Testis (tissue), 3 donors: ENCODE measurements around the gene ACBD4. TPM values are rescaled to one million over a fixed set of nuclear protein-coding genes. Genes with fewer than 3 reads are reported as not detected.

Source experiments
- DNase-seq: peaks from one replicate; pipeline ENCODE4 v3.0.0-alpha.2; 2019
- H3K27ac ChIP-seq, 2 donors: fragments of 200-600 bp; sonication (generic); one replicate each; pipeline ENCODE4 v1.5.1; 2019
- H3K27me3 ChIP-seq: fragments of 200-600 bp; sonication (generic); one replicate; pipeline ENCODE4 v1.5.1; 2019
- H3K36me3 ChIP-seq: fragments of 200-600 bp; sonication (generic); one replicate; pipeline ENCODE4 v1.5.1; 2017; ENCODE audit warnings: low read depth; ENCODE audit errors: missing control alignments
- H3K4me1 ChIP-seq: fragments of 200-600 bp; sonication (generic); one replicate; pipeline ENCODE4 v1.5.1; 2019
- H3K4me3 ChIP-seq, 2 donors: fragments of 200-600 bp; sonication (generic); one replicate each; pipeline ENCODE4 v1.5.1; 2017 to 2019
- H3K9me3 ChIP-seq: fragments of 200-600 bp; sonication (generic); one replicate; pipeline ENCODE4 v1.5.1; 2017
- POLR2A ChIP-seq: fragments of 450-650 bp; IDR thresholded peaks from one replicate; pipeline ENCODE4 v1.6.1; 2017; ENCODE audit warnings: antibody characterized with exemption, mild to moderate bottlenecking, moderate library complexity
- WGBS, 2 donors: methylation state at CpG; one replicate each; pipeline ENCODE4 v1.1.5; 2018; 5-methylcytosine and 5-hydroxymethylcytosine counted together
- intact Hi-C: fragments of 100-400 bp; cut with DNase I; formaldehyde crosslinking; loops from one replicate; pipeline ENCODE4 v1.15.1; 2023; ENCODE audit warnings: low total_unique reads
- polyA plus RNA-seq: library from polyadenylated mRNA; stranded (reverse); fragments of 350-450 nt; fragmentation: Illumina TruSeq; extraction: RNeasy Lipid Tissue Mini Kit (QIAGEN cat#74804); gene quantifications from one replicate; pipeline ENCODE4 v1.2.3, GENCODE V29; 2014; ENCODE audit warnings: low read depth, low replicate concordance; ENCODE audit not compliant: insufficient read depth
- total RNA-seq, 2 donors: library from RNA; depleted of rRNA; stranded (reverse); fragments of >200 nt; gene quantifications; one replicate each; pipeline ENCODE4 v1.2.3, GENCODE V29; 2016
- TF ChIP-seq, protein P1 (sequence below), 3 experiments: fragments of 450-650 bp in 2 of 3; fragments of 200-600 bp in 1 of 3; sonication (generic) in 1 of 3; IDR thresholded peaks; one replicate each; pipeline ENCODE4 v1.5.1; 2016 to 2019; ENCODE audit warnings: antibody characterized with exemption in 3 of 3, mild to moderate bottlenecking in 2 of 3, moderate library complexity in 1 of 3

Gene ACBD4
- total and polyA plus RNA-seq, 3 donors from 2014 or later: 7.5 to 9.1 (median 8.3) TPM

DNA sequence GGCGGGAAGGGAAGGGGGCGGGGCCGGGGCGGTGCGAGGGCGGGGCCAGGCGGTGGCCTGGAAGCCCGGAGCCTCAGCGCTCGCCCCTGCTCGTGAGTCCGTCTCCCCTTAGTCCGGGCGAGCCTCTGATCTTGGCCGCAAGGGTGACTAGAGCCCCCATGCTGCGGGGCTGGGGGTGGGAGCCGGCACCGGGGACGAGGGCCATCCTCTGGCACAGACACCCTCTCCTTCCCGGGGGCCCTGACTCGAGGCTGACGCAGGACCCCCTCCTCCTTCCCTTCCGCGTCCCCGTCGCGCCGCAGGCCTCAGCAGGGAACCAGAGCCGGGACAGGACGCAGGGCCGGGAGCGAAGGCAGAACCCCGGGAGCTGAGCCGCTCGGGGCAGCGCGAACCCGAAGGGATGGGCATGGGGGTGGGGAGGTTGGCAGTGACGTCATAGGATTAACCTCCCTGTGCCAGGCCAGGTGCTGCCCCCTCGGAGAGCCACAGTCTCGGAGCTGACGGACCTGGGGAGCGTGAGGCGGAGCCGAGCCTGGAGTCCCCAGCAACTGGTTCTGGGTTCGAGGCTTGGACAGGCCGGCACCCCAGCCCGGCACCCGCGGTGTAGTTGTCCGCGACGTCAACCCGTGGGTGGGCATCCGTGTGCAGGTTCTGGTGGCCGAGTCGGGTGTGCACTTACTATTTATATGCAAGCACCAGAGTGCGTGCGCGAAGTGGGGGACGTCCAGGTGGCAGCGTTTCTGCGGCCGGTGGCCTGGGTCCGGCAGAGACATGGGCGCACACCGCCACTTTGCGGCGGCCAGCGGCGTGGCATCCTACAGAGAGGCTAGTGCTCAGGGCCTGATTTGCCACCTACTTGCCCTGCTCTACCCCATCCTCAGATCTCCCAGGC is 2.7 kb upstream of the ACBD4 start:
- 1% methylated on average over 38 to 69 of the region's 71 CpGs for WGBS, 2 donors
- no peaks in the 10 kb centered on the region for H3K27me3 ChIP-seq
- H3K9me3 ChIP-seq: no peaks in the 10 kb centered on the region
- peak overlapping the region; percentile 92 to 98 for H3K27ac ChIP-seq
- DNase-seq: peak; percentile 90
- H3K36me3 ChIP-seq: no peaks in the 10 kb centered on the region
- intact Hi-C loops: no loop called here
- H3K4me1 ChIP-seq: peaks cover 45% of the 10 kb centered on the region
- no peak for TF ChIP-seq POLR2A
- TF ChIP-seq, protein P1, sequence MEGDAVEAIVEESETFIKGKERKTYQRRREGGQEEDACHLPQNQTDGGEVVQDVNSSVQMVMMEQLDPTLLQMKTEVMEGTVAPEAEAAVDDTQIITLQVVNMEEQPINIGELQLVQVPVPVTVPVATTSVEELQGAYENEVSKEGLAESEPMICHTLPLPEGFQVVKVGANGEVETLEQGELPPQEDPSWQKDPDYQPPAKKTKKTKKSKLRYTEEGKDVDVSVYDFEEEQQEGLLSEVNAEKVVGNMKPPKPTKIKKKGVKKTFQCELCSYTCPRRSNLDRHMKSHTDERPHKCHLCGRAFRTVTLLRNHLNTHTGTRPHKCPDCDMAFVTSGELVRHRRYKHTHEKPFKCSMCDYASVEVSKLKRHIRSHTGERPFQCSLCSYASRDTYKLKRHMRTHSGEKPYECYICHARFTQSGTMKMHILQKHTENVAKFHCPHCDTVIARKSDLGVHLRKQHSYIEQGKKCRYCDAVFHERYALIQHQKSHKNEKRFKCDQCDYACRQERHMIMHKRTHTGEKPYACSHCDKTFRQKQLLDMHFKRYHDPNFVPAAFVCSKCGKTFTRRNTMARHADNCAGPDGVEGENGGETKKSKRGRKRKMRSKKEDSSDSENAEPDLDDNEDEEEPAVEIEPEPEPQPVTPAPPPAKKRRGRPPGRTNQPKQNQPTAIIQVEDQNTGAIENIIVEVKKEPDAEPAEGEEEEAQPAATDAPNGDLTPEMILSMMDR (IDR thresholded peaks at IDR 0.05): peak; percentile 65 to 93 (median 80)
- peak overlapping the region; percentile 82 to 97 for H3K4me3 ChIP-seq

GRCh38 chr17:45135978-45136791 is 698 bp downstream of the ACBD4 start:
- H3K36me3 ChIP-seq: no peaks in the 10 kb centered on the region
- TF ChIP-seq, protein P1 (IDR thresholded peaks at IDR 0.05): no peak
- no peak for TF ChIP-seq POLR2A
- WGBS, 2 donors: 31 to 57% methylated on average over 18 to 21 of the region's 21 CpGs
- H3K4me3 ChIP-seq: peak overlapping the region; percentile 44 to 61
- H3K27ac ChIP-seq: peak overlapping the region; percentile 14 to 57
- no peaks in the 10 kb centered on the region for H3K27me3 ChIP-seq
- peak; percentile 29 for DNase-seq
- H3K4me1 ChIP-seq: peaks cover 13% of the 10 kb centered on the region
- intact Hi-C loops: no loop called here
- H3K9me3 ChIP-seq: no peaks in the 10 kb centered on the region

DNA sequence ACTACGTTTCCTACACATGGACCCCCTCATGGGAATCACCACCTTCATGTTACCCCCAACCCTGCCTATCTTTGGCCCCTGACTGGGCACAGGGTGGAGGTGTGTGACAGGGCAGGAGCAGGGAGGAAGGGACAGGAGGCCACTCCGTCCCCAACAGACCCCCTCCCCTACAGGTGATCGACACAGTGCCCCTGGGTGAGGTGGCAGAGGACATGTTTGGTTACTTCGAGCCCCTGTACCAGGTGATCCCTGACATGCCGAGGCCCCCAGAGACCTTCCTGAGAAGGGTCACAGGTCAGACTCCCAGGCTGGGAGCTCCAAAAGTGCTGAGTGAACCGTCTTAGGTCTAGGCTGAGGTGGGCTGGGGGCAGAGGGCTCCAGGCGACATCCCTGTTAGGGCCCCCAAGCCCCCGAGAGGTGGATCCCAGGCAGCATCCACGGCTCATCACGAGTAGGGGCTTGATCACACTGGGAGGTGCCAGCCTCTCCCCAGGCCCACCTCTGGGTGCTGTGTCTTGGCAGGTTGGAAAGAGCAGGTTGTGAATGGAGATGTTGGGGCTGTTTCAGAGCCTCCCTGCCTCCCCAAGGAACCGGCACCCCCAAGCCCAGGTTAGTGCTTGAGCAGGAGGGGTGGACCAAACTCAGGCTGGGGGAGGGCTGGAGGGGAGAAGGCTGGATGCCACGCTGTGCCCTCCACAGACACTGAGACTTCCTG is 1.5 kb downstream of the ACBD4 start:
- H3K27ac ChIP-seq: no peak overlapping the region
- no peak overlapping the region for H3K4me3 ChIP-seq

DNA sequence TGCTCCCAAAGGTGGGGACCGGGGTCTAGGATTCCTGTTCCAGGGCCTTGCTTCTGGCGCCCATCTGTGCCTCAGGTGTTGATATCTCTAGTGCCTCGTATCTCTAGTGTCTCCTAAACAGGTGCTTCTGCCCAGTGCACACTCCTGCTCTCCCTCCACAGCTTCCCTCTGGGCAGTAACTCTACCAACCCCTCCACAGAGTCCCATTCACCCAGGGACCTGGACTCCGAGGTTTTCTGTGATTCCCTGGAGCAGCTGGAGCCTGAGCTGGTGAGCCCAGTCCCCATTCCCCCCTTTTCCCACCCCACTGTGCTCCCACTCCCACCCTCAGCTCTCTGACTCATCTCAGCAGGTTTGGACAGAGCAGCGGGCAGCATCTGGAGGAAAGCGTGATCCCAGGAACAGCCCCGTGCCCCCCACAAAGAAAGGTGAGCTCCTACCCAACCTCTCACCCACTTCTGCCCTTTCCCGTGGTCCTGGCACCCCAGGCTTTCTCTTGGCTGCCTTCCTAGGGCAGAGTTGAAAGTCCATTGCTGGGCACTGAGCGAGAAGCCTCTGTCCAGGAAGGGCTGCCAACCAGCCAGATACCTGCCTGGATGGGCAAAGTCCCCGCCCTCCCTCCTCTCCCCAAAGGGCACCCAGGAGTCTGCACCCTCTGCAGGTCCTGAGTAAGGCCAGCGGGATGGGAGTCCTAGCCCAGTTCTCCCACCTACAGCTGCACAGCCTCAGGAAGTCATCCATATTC is 2.2 kb downstream of the ACBD4 start:
- Histone ChIP-seq H3K27me3 (no peaks in the 10 kb centered on the region), H3K27ac (no peak overlapping the region), H3K4me1 (peaks cover 7% of the 10 kb centered on the region), H3K9me3 (no peaks in the 10 kb centered on the region), H3K4me3 (no peak overlapping the region), H3K36me3 (no peaks in the 10 kb centered on the region)
- intact Hi-C loops: no loop called here
- TF ChIP-seq, protein P1 (IDR thresholded peaks at IDR 0.05): no peak
- TF ChIP-seq POLR2A: no peak
- 90 to 91% methylated on average over 8 to 11 of the region's 11 CpGs for WGBS, 2 donors
- DNase-seq: no peak

More for the DNA sequence above, 1.5 kb downstream of the ACBD4 start:
- Histone ChIP-seq H3K9me3 (no peaks in the 10 kb centered on the region), H3K4me1 (peaks cover 7% of the 10 kb centered on the region), H3K36me3 (no peaks in the 10 kb centered on the region), H3K27me3 (no peaks in the 10 kb centered on the region)
- intact Hi-C loops: no loop called here
- WGBS, 2 donors: 63 to 89% methylated on average over 4 to 12 of the region's 12 CpGs
- DNase-seq: no peak
- TF ChIP-seq, protein P1 (IDR thresholded peaks at IDR 0.05): no peak
- no peak for TF ChIP-seq POLR2A
